Skeletal muscle satellite cell (primary cell): ENCODE measurements around the gene LRMDA.
"Not testable (repeated sequence)": the region's sequence is repeated elsewhere in the genome, so short reads cannot be mapped to it uniquely, and the experiment has no call there.

Experiments
- H3K27me3 ChIP-seq: 2 replicates; pipeline ENCODE4 v1.7.0; 2013; ENCODE audit warnings: low read length; ENCODE audit not compliant: control insufficient read depth, insufficient read depth
- H3K36me3 ChIP-seq: 2 replicates; pipeline ENCODE4 v1.7.0; 2013; ENCODE audit warnings: mild to moderate bottlenecking, control low read depth, low read length; ENCODE audit not compliant: insufficient read depth
- H3K4me1 ChIP-seq: 2 replicates; pipeline ENCODE4 v1.7.0; 2013; ENCODE audit warnings: low read length; ENCODE audit not compliant: control insufficient read depth, insufficient read depth
- H3K4me2 ChIP-seq: 2 replicates; pipeline ENCODE4 v1.7.0; 2013; ENCODE audit warnings: mild to moderate bottlenecking, low read length
- H3K4me3 ChIP-seq: 2 replicates; pipeline ENCODE4 v1.7.0; 2013; ENCODE audit warnings: low read length
- H3K9ac ChIP-seq: 2 replicates; pipeline ENCODE4 v1.7.0; 2013; ENCODE audit warnings: mild to moderate bottlenecking, low read depth, low read length, moderate library complexity
- H3K9me3 ChIP-seq: replicated peaks from 2 replicates; pipeline ENCODE4 v1.7.0; 2013; ENCODE audit warnings: mild to moderate bottlenecking, control low read depth, low read length

The LRMDA gene

GRCh38 chr10:75613685-75614504 is 182.5 kb downstream of the LRMDA start:
- Histone ChIP-seq H3K4me3 (no peak overlapping the region), H3K9ac (no peak overlapping the region), H3K4me2 (no peak overlapping the region), H3K36me3 (no peaks in the 10 kb centered on the region), H3K4me1 (no peaks in the 10 kb centered on the region), H3K27me3 (peaks cover 14% of the 10 kb centered on the region), H3K9me3 (no peaks in the 10 kb centered on the region)

- H3K4me1 ChIP-seq: no peaks in the 10 kb centered on the region
- H3K4me2 ChIP-seq: no peak overlapping the region
- no peaks in the 10 kb centered on the region for H3K9me3 ChIP-seq
- H3K4me3 ChIP-seq: no peak overlapping the region
- H3K9ac ChIP-seq: no peak overlapping the region
- no peaks in the 10 kb centered on the region for H3K36me3 ChIP-seq
- peaks cover 14% of the 10 kb centered on the region for H3K27me3 ChIP-seq
Measured at GRCh38 chr10:75616076-75616475, 184.7 kb downstream of the LRMDA start.

- Histone ChIP-seq H3K36me3 (no peaks in the 10 kb centered on the region), H3K9ac (no peak overlapping the region), H3K4me3 (no peak overlapping the region), H3K4me2 (no peak overlapping the region), H3K9me3 (no peaks in the 10 kb centered on the region), H3K4me1 (no peaks in the 10 kb centered on the region), H3K27me3 (peaks cover 14% of the 10 kb centered on the region)
Measured at GRCh38 chr10:75616874-75617478, 185.6 kb downstream of the LRMDA start.

- no peak overlapping the region for H3K9ac ChIP-seq
- no peak overlapping the region for H3K4me3 ChIP-seq
- no peak overlapping the region for H3K4me2 ChIP-seq
- H3K9me3 ChIP-seq: no peaks in the 10 kb centered on the region
- no peaks in the 10 kb centered on the region for H3K36me3 ChIP-seq
- H3K27me3 ChIP-seq: peaks cover 14% of the 10 kb centered on the region
- H3K4me1 ChIP-seq: no peaks in the 10 kb centered on the region
Measured at GRCh38 chr10:75617485-75618155, 186.2 kb downstream of the LRMDA start.

GRCh38 chr10:75619635-75620034 is 188.2 kb downstream of the LRMDA start:
- H3K27me3 ChIP-seq: peaks cover 21% of the 10 kb centered on the region
- H3K36me3 ChIP-seq: no peaks in the 10 kb centered on the region
- no peaks in the 10 kb centered on the region for H3K4me1 ChIP-seq
- no peak overlapping the region for H3K9ac ChIP-seq
- no peaks in the 10 kb centered on the region for H3K9me3 ChIP-seq
- no peak overlapping the region for H3K4me3 ChIP-seq
- no peak overlapping the region for H3K4me2 ChIP-seq

- no peaks in the 10 kb centered on the region for H3K36me3 ChIP-seq
- H3K9me3 ChIP-seq: no peaks in the 10 kb centered on the region
- H3K4me1 ChIP-seq: no peaks in the 10 kb centered on the region
- H3K9ac ChIP-seq: no peak overlapping the region
- H3K27me3 ChIP-seq: peaks cover 22% of the 10 kb centered on the region
- H3K4me2 ChIP-seq: no peak overlapping the region
- no peak overlapping the region for H3K4me3 ChIP-seq
Measured at GRCh38 chr10:75620356-75620755, 188.9 kb downstream of the LRMDA start.

- not testable (repeated sequence) for H3K4me2 ChIP-seq, H3K36me3 ChIP-seq, H3K4me3 ChIP-seq, H3K9me3 ChIP-seq, H3K4me1 ChIP-seq, H3K9ac ChIP-seq
- peaks cover 22% of the 10 kb centered on the region for H3K27me3 ChIP-seq
Measured at GRCh38 chr10:75621003-75621402, 189.6 kb downstream of the LRMDA start.

- Histone ChIP-seq H3K4me2 (no peak overlapping the region), H3K9ac (no peak overlapping the region), H3K27me3 (peaks cover 18% of the 10 kb centered on the region), H3K9me3 (no peaks in the 10 kb centered on the region), H3K36me3 (no peaks in the 10 kb centered on the region), H3K4me3 (no peak overlapping the region), H3K4me1 (no peaks in the 10 kb centered on the region)
Measured at GRCh38 chr10:75622503-75622902, 191.1 kb downstream of the LRMDA start.

- peaks cover 16% of the 10 kb centered on the region for H3K27me3 ChIP-seq
- no peak overlapping the region for H3K9ac ChIP-seq
- H3K36me3 ChIP-seq: no peaks in the 10 kb centered on the region
- no peak overlapping the region for H3K4me2 ChIP-seq
- no peaks in the 10 kb centered on the region for H3K4me1 ChIP-seq
- H3K9me3 ChIP-seq: no peaks in the 10 kb centered on the region
- H3K4me3 ChIP-seq: no peak overlapping the region
Measured at GRCh38 chr10:75623310-75624093, 192.1 kb downstream of the LRMDA start.

- Histone ChIP-seq H3K4me3 (no peak overlapping the region), H3K36me3 (no peaks in the 10 kb centered on the region), H3K4me1 (no peaks in the 10 kb centered on the region), H3K9ac (no peak overlapping the region), H3K27me3 (peaks cover 16% of the 10 kb centered on the region), H3K4me2 (no peak overlapping the region), H3K9me3 (no peaks in the 10 kb centered on the region)
Measured at GRCh38 chr10:75624638-75625037, 193.2 kb downstream of the LRMDA start.

- no peaks in the 10 kb centered on the region for H3K9me3 ChIP-seq
- H3K36me3 ChIP-seq: no peaks in the 10 kb centered on the region
- H3K9ac ChIP-seq: no peak overlapping the region
- H3K4me1 ChIP-seq: no peaks in the 10 kb centered on the region
- no peak overlapping the region for H3K4me2 ChIP-seq
- H3K27me3 ChIP-seq: peaks cover 11% of the 10 kb centered on the region
- H3K4me3 ChIP-seq: no peak overlapping the region
Measured at GRCh38 chr10:75630746-75631145, 199.3 kb downstream of the LRMDA start.
